Gastroesophageal sphincter (tissue), 4 donors: ENCODE results near the gene APOBEC3A. TPM values are rescaled to one million over a fixed set of nuclear protein-coding genes. Genes with fewer than 3 reads are reported as not detected.

ENCODE experiments used
- ATAC-seq: fragments of 150-250 bp; one replicate; pipeline ENCODE4 v1.9.1; 2016; ENCODE audit warnings: mild to moderate bottlenecking, moderate library complexity
- H3K27ac ChIP-seq, 4 donors: fragments of 200-600 bp; sonication (generic) in 3 of 4; 1 replicate in 3 of 4; 2 replicates in 1 of 4; pipeline ENCODE4 v1.5.1; 2016 to 2019
- H3K27me3 ChIP-seq: fragments of 200-600 bp; sonication (generic); one replicate; pipeline ENCODE4 v1.5.1; 2019
- H3K36me3 ChIP-seq, 2 donors: fragments of 200-600 bp; sonication (generic); one replicate each; pipeline ENCODE4 v1.5.1; 2019; ENCODE audit warnings: control low read depth in 1 of 2
- H3K4me1 ChIP-seq, 3 donors: fragments of 200-600 bp; sonication (generic); 1 replicate in 2 of 3; 2 replicates in 1 of 3; pipeline ENCODE4 v1.5.1; 2016 to 2019; ENCODE audit warnings: control low read depth in 2 of 3
- H3K4me3 ChIP-seq, 2 donors: fragments of 200-600 bp; sonication (generic); one replicate each; pipeline ENCODE4 v1.5.1; 2019; ENCODE audit warnings: mild to moderate bottlenecking in 1 of 2, moderate library complexity in 1 of 2
- H3K9me3 ChIP-seq, 3 donors: fragments of 200-600 bp; sonication (generic); one replicate each; pipeline ENCODE4 v1.5.1; 2017 to 2019; ENCODE audit warnings: control low read depth in 2 of 3
- CTCF ChIP-seq, 4 experiments: fragments of 200-600 bp in 2 of 4; fragments of 450-650 bp in 2 of 4; sonication (generic) in 1 of 4; IDR thresholded peaks; one replicate each; pipeline ENCODE4 v1.5.1; 2017 to 2019; ENCODE audit warnings: antibody characterized with exemption in 4 of 4, mild to moderate bottlenecking in 2 of 4, moderate library complexity in 2 of 4
- EP300 ChIP-seq: sonication (generic); formaldehyde crosslinking; IDR thresholded peaks from one replicate; pipeline ENCODE4 v1.6.1; 2017; ENCODE audit warnings: antibody characterized with exemption, mild to moderate bottlenecking
- POLR2A ChIP-seq, 2 donors: fragments of 450-650 bp; IDR thresholded peaks; one replicate each; pipeline ENCODE4 v1.6.1; 2017; ENCODE audit warnings: antibody characterized with exemption in 2 of 2, mild to moderate bottlenecking in 2 of 2, moderate library complexity in 1 of 2
- POLR2AphosphoS5 ChIP-seq: sonication (generic); formaldehyde crosslinking; IDR thresholded peaks from one replicate; pipeline ENCODE4 v1.6.1; 2017; ENCODE audit warnings: antibody characterized with exemption
- WGBS, 2 donors: methylation state at CpG; one replicate each; pipeline ENCODE4 v1.1.5; 2018; ENCODE audit warnings: low coverage in 1 of 2; 5-methylcytosine and 5-hydroxymethylcytosine counted together
- total RNA-seq, 4 donors: library from RNA; depleted of rRNA; stranded (reverse); fragments of >200 nt; gene quantifications; one replicate each; pipeline ENCODE4 v1.1.0, GENCODE V29; 2016

Gene APOBEC3A
- total RNA-seq, 4 donors from 2014 or later = 0.35 to 4.4 TPM; not detected in 2

- WGBS, 2 donors = 75 to 80% methylated on average over 1 to 3 of the region's 4 CpGs
Measured at GRCh38 chr22:38921806-38922205, 35.6 kb upstream of the APOBEC3A start.

GRCh38 chr22:38923463-38924346, 33.7 kb upstream of the APOBEC3A start:
- Histone ChIP-seq H3K4me1 (peaks cover 0 to 49% (median 21%) of the 10 kb centered on the region in 3 donors), H3K36me3 (no peaks in the 10 kb centered on the region), H3K4me3 (peak overlapping the region; percentile 16 to 21), H3K9me3 (no peaks in the 10 kb centered on the region), H3K27ac (peak overlapping the region; percentile 86 to 95 (median 90)), H3K27me3 (no peaks in the 10 kb centered on the region)
- peak; percentile 97 for ATAC-seq
- 17 to 32% methylated on average over 5 to 10 of the region's 10 CpGs for WGBS, 2 donors
- TF ChIP-seq POLR2AphosphoS5 (peak; percentile 57), CTCF (IDR thresholded peaks at IDR 0.05) (peak; percentile 22 to 69 (median 46)), POLR2A (IDR thresholded peaks at IDR 0.05) (no peak)

More at GRCh38 chr22:38921806-38922205, 35.6 kb upstream of the APOBEC3A start:
- Histone ChIP-seq H3K9me3 (no peaks in the 10 kb centered on the region), H3K4me1 (peaks cover 0 to 35% (median 16%) of the 10 kb centered on the region in 3 donors), H3K27me3 (no peaks in the 10 kb centered on the region), H3K36me3 (no peaks in the 10 kb centered on the region), H3K27ac (no peak overlapping the region), H3K4me3 (no peak overlapping the region)
- ATAC-seq = no peak
- TF ChIP-seq POLR2AphosphoS5 (no peak), EP300 (no peak), POLR2A (IDR thresholded peaks at IDR 0.05) (no peak), CTCF (IDR thresholded peaks at IDR 0.05) (no peak)

DNA sequence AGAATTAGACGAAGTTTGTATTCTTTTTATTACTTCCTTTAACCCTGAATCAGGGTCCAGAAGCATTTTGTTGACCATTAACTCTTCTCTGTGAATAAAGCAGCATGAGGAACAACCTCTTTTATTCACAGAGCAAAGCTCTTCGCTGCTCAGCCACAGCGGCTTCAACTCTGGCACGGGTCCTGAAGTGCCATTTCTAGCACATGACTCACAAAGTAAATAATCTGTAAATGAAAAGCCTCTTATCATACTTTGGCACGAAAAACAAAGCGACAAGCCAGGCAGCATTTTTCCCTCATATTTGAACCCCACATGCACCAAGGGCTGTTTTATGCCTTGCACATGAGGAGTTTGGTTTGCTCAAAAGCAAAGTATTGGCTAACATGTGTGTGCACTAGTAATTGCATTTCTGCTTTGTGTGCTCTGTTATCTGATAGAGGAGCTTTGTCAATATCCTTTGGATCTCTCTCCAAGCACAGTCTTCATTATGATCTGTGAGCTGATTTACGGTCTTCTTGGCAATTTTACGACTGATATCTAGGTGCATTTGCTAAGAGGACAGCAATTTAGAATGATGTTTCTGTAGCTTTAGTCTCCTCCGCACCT, 33.0 kb upstream of the APOBEC3A start:
- peak overlapping the region; percentile 86 to 95 (median 90) for H3K27ac ChIP-seq
- no peak for TF ChIP-seq POLR2A (IDR thresholded peaks at IDR 0.05)
- TF ChIP-seq CTCF (IDR thresholded peaks at IDR 0.05) = no peak
- no peak for TF ChIP-seq EP300
- peak; percentile 93 for TF ChIP-seq POLR2AphosphoS5
- WGBS, 2 donors = 5 to 29% methylated on average over 5 to 9 of the region's 9 CpGs
- peak overlapping the region; percentile 16 to 21 for H3K4me3 ChIP-seq
- H3K27me3 ChIP-seq = no peaks in the 10 kb centered on the region
- peaks cover 0 to 49% (median 21%) of the 10 kb centered on the region in 3 donors for H3K4me1 ChIP-seq
- H3K36me3 ChIP-seq = no peaks in the 10 kb centered on the region
- H3K9me3 ChIP-seq = no peaks in the 10 kb centered on the region
- ATAC-seq = peak; percentile 67

DNA sequence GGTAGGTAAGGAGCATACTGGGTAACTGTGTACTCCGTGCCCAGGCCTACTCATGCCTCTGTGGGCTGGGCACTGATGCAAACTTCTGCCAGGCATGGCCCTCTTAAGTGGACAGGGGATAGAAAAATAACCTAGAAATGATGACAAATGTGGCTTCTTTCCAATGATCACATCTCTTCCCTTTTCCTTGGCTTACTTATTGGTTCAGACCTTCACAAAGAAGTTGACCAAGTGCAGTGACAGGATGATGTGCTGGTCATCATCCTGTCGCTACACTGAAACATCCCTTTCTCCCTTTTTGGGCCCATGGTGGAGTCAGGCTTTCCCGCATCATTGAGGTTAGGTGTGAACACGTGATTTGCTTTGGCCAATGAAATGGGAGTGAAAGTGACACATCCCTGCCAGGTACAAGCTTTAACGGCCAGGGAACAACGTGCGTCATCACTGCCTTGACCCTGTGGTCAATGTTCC, 31.8 kb upstream of the APOBEC3A start:
- WGBS, 2 donors = 64 to 75% methylated on average over 3 to 6 of the region's 7 CpGs
- peak overlapping the region in 3 of 4 donors; percentile 85 to 95 (median 86) for H3K27ac ChIP-seq
- no peaks in the 10 kb centered on the region for H3K9me3 ChIP-seq
- no peaks in the 10 kb centered on the region for H3K36me3 ChIP-seq
- peaks cover 0 to 49% (median 21%) of the 10 kb centered on the region in 3 donors for H3K4me1 ChIP-seq
- no peak for TF ChIP-seq POLR2A (IDR thresholded peaks at IDR 0.05)
- TF ChIP-seq POLR2AphosphoS5 = no peak
- no peak for TF ChIP-seq CTCF (IDR thresholded peaks at IDR 0.05)
- TF ChIP-seq EP300 = no peak
- no peaks in the 10 kb centered on the region for H3K27me3 ChIP-seq
- no peak overlapping the region for H3K4me3 ChIP-seq
- no peak for ATAC-seq
